GM19455 (cell line): ENCODE measurements around the gene CTSS.
"Not testable (repeated sequence)": the region's sequence is repeated elsewhere in the genome, so short reads cannot be mapped to it uniquely, and the experiment has no call there.

Experiments
- ATAC-seq: cut with Tn5 transposase; IDR thresholded peaks from one replicate; pipeline ENCODE4 v1.9.1; 2021; ENCODE audit not compliant: unreplicated experiment

The CTSS gene

GRCh38 chr1:150775931-150776505, 10.4 kb upstream of the CTSS start:
- ATAC-seq = not testable (repeated sequence)

- no peak for ATAC-seq
Observed at GRCh38 chr1:150775276-150775675, 9.7 kb upstream of the CTSS start.

DNA sequence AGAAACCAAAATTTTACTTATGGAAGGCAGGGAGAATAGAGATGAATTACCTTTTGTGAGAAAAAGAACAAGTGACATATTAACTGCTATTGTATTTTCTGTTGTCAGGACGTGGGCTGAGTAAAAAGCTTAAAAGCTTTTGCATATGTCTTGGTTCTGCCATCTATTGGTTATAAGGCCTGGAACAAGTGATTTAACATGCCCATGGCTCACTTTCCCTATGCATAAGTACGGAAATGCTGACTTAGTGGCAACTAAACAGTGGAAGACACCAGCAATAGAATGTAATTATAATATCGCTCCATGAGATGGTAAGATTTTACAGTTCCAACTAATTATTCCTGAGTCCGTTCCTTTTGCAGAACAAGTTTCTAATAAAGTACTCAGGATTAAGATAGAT, 6.7 kb upstream of the CTSS start:
- no peak for ATAC-seq

- ATAC-seq = not testable (repeated sequence)
Observed at GRCh38 chr1:150767704-150768103, 2.1 kb upstream of the CTSS start.

DNA sequence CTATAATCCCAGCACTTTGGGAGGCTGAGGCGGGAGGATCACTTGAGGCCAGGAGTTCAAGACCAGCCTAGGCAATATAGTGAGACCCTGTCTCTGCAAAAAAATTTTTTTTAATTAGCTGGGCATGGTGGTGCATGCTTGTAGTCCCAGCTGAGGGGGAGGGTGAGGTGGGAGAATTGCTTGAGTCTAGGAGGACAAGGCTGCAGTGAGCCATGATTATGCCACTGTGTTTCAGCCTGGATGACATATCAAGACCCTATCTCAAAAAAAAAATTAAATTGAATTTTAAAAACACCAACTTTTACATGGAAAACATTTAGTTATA, 361 bp upstream of the CTSS start:
- ATAC-seq = not testable (repeated sequence)

GRCh38 chr1:150764617-150765101, 919 bp downstream of the CTSS start:
- ATAC-seq = no peak

- no peak for ATAC-seq
Observed at GRCh38 chr1:150763018-150763417, 2.6 kb downstream of the CTSS start.

DNA sequence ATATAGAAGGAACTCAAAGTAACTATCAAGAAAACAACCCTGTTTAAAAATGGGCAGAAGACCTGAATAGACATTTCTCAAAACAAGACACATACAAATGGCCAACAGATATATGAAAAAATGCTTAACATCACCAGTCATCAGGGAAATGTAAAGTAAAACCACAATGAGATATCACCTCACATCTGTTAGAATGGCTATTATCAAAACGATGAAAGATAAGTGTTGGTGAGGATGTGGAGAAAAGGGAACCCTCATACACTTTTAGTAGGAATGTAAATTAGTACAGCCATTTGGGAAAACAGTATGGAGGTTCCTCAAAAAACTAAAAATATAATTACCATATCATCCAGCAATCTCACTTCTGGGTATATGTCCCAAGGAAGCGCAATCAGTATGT, 3.0 kb downstream of the CTSS start:
- ATAC-seq = no peak

DNA sequence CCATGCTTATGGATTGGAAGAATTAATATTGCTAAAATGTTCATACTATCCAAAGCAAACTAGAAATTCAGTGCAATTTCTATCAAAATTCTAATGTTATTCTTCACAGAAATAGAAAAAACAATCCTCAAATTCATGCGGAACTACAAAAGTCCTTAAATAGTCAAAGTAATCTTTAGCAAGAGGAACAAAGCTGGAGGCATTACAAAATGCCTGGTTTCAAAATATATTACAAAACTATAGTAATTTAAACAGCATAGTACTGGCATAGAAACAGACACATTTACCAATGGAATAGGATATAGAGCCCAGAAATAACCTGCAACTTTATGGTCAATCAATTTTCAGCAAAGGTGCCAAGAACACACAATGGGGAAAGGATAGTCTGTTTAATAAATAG, 3.8 kb downstream of the CTSS start:
- ATAC-seq = no peak

GRCh38 chr1:150760013-150760412, 5.6 kb downstream of the CTSS start:
- no peak for ATAC-seq

- ATAC-seq = no peak
Observed at GRCh38 chr1:150753416-150753815, 12.2 kb downstream of the CTSS start.

DNA sequence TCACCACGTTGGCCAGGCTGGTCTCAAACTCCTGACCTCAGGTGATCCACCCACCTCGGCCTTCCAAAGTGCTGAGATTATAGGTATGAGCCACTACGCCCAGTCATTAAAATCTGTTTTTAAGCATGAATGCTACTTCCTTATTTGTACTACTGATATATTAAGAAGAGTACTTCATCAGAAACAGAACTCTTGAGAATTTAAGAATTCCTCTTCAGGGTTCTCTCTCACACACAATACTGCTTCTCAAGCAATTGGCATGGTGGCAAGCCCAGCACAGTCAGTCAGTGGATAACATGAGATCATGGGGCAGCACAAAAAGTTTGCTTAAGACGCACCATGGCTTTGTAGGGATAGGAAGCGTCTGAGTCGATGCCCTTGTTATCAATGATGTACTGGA, 14.1 kb downstream of the CTSS start:
- ATAC-seq = no peak

DNA sequence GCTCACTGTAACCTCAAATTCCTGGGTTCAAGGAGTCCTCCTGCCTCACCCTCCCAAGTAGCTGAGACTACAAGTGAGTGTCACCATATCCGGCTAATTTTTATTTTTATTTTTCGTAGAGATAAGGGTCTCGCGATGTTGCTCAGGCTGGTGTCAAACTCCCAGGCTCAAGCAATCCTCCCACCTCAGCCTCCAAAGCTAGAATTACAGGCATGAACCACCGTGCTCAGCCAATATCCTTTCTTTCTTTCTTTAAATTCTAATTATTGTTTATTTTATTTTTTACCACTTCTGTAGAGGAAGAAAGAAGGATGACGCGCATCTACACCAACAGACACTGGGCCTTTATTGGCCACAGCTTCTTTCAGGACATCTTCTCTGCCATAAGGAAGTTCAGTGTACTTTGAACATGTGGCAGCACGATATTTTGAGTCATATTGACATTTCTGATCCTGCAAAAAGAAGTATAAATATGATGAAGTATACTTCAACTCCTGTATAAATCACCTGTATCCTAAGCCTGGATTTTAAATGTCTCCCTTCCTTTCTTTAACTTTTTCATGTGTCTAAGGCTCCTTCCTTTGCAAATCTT, 15.8 kb downstream of the CTSS start:
- no peak for ATAC-seq

- no peak for ATAC-seq
Observed at GRCh38 chr1:150748878-150749719, 16.5 kb downstream of the CTSS start.

- ATAC-seq = no peak
Observed at GRCh38 chr1:150730130-150730721, 35.4 kb downstream of the CTSS start.

- no peak for ATAC-seq
Observed at GRCh38 chr1:150724336-150724735, 41.2 kb downstream of the CTSS start.

GRCh38 chr1:150720703-150721102, 44.9 kb downstream of the CTSS start, which contains the start of gene HORMAD1:
Gene HORMAD1, minus strand, starts transcription at chr1:150720895. Its CDS starts 1,390 bp downstream, at chr1:150719505.
- ATAC-seq = no peak

GRCh38 chr1:150720098-150720497, 45.5 kb downstream of the CTSS start:
- no peak for ATAC-seq

DNA sequence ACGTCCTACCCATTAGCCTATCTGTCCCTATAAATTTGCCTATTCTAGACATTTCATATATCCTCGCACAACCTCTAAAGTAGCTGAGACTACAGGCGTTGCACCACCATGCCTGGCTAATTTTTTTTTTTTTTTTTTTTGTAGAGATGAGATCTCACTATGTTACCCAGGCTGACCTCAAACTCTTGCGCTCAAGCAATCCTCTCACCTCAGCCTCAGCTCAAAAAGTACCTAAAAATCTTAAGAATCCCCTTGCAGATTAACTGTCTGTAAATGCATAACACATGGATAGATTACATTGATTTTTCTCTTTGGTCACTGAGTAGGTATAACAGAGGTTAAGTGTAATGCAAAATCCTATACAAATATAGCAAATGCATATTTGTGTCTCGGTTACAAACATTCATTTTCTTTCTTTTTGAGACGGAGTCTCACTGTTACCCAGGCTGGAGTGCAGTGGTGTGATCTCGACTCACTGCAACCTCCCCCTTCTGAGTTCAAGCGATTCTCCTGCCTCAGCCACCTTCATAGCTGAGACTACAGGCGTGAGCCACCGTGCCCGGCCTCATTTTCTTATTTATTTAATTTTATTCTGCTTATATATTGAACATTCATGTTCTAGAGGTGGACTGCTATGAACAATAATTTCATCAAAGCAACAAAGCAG, 47.2 kb downstream of the CTSS start:
- no peak for ATAC-seq

DNA sequence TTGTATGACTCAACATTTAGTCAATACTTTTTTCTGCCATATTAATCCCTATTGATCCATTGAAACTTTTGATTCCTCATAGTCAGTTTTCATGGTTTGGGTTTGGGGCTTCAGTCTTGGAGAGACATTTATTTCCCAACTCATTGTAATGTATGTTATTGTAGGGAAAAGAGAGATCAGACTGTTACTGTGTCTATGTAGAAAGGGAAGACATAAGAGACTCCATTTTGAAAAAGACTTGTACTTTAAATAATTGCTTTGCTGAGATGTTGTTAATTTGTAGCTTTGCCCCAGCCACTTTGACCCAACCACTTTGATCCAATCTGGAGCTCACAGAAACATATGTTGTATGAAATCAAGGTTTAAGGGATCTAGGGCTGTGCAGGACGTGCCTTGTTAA, 56.5 kb downstream of the CTSS start:
- not testable (repeated sequence) for ATAC-seq

DNA sequence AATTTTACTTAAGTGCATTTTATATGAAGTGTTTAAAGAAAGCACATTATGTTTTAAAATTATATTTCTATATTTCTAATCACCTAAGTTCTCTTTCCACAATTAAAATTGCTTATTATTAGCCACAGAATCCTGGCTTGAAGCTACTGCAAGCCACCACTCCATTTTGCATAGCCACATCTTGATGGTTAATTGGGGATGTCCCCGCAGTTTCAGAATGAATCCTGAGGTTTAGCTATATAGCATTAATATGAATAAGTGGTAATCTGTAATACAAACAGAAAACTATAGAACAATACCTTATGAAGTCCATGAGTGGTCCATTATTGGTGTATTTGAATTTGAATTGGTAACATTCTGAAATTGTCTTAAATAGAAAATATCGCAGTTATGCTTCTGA, 57.0 kb downstream of the CTSS start:
- ATAC-seq = no peak
